Choroid plexus epithelial cell (primary cell): Measurements from ENCODE around the gene NOP53.
"Not testable (repeated sequence)": the region's sequence is repeated elsewhere in the genome, so short reads cannot be mapped to it uniquely, and the experiment has no call there.

Experiments used
- DNase-seq: peaks from one replicate; pipeline ENCODE4 v3.0.0-alpha.2; 2010; ENCODE audit warnings: low read depth
- H3K4me3 ChIP-seq: 2 replicates; pipeline ENCODE4 v1.5.1; 2011; ENCODE audit warnings: low read depth, mild to moderate bottlenecking, control low read depth, low read length, moderate library complexity
- CTCF ChIP-seq: conservative IDR thresholded peaks from 2 replicates; pipeline ENCODE4 v1.5.1; 2011; ENCODE audit warnings: low read depth, mild to moderate bottlenecking, control low read depth, inconsistent platforms, low read length, moderate library complexity

NOP53 gene

DNA sequence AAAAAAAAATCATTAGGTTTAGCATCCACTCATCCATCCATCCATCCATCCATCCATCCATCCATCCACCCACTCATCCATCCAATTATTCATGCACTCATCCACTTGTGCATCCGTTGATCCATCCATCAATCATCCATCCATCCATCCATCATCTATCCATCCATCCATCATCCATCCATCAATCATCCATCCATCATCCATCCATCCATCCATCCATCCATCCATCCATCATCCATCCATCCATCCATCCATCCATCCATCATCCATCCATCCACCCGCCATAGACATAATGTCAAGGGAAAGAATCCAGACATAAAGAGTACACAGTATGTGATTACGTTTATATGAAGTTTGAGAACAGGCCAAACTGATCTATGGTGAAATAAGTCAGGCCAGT lies 24.2 kb downstream of the NOP53 start:
- H3K4me3 ChIP-seq = no peak overlapping the region
- TF ChIP-seq CTCF = no peak
- no peak for DNase-seq

DNA sequence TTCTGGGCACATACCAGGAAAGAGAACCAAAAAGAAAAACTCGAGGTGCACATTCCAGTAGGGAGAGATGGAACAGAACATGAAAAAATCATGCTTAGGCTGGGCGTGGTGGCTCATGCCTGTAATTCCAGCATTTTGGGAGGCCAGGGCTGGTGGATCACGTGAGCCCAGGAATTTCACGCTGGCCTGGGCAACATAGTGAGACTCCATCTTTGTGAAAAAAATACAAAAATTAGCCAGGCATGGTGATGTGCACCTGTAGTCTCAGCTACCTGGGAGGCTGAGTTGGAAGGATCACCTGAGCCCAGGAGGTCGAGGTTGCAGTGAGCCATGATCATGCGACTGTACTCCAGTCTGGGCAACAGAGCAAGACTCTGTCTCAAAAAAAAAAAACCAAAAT lies 25.9 kb downstream of the NOP53 start:
- H3K4me3 ChIP-seq, DNase-seq: not testable (repeated sequence)

DNA sequence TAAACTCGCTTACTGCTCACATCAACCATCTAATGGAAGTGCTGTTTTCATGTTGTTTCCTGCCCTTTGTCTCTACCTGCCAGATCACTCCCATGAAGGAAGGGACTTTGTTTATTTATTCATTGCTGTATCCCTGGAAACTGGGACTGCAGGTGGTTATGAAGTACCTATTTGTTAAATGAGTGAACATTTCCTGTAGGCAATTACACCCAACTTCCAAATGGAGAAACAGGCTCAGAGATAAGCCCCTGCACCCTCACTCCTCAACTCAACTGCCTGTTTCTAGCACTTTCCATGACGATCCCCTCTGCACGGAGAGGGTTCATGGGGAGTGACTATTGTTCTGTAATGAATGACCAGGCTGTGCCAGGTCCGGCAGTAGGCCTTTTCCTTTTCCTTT lies 31.2 kb downstream of the NOP53 start:
- no peak for DNase-seq
- no peak overlapping the region for H3K4me3 ChIP-seq
- TF ChIP-seq CTCF = no peak

GRCh38 chr19:47777245-47778048 lies 32.1 kb downstream of the NOP53 start:
- DNase-seq = not testable (repeated sequence)

GRCh38 chr19:47778049-47778953 lies 33.0 kb downstream of the NOP53 start, which contains the start of gene SELENOW:
SELENOW (plus strand) TSS chr19:47778703; CDS start chr19:47778786, 83 bp downstream.
- no peak for TF ChIP-seq CTCF
- DNase-seq = peak; percentile 73
- peak within 1 kb of the TSS; percentile 92 for H3K4me3 ChIP-seq

More at GRCh38 chr19:47777245-47778048, 32.1 kb downstream of the NOP53 start:
- peak overlapping the region; percentile 92 for H3K4me3 ChIP-seq

DNA sequence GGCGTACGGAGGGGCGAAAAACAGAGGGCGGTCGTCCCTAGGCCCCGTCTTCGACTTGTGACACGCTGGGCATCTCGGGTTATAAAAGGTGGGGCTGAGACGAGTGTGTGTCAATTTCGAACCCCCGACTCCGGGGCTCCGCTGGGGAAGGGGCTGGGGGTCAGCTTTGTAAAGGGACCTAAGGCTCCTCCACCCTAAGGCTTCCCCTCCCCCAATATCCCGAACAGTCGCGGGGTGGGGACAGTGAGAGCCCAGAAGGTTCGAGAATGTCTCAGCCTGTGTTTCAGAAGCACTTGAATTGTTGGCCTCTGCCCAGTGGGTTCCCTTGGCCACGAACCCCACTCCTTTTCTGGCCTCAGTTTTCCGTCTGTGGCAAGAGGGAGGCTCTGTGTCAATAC lies 33.6 kb downstream of the NOP53 start:
- H3K4me3 ChIP-seq = peak overlapping the region; percentile 92
- DNase-seq = peak; percentile 21
- TF ChIP-seq CTCF = no peak

- no peak for DNase-seq
- H3K4me3 ChIP-seq = peak overlapping the region; percentile 92
- TF ChIP-seq CTCF = no peak
These were observed 34.3 kb downstream of the NOP53 start for GRCh38 chr19:47779524-47780214.
